ENCODE measurements around the gene FRMD1. TPM values are rescaled to one million over a fixed set of nuclear protein-coding genes. Genes with fewer than 3 reads are reported as not detected.

FRMD1 gene
- total and polyA plus RNA-seq, 2 donors = 0.03 to 0.21 TPM

DNA sequence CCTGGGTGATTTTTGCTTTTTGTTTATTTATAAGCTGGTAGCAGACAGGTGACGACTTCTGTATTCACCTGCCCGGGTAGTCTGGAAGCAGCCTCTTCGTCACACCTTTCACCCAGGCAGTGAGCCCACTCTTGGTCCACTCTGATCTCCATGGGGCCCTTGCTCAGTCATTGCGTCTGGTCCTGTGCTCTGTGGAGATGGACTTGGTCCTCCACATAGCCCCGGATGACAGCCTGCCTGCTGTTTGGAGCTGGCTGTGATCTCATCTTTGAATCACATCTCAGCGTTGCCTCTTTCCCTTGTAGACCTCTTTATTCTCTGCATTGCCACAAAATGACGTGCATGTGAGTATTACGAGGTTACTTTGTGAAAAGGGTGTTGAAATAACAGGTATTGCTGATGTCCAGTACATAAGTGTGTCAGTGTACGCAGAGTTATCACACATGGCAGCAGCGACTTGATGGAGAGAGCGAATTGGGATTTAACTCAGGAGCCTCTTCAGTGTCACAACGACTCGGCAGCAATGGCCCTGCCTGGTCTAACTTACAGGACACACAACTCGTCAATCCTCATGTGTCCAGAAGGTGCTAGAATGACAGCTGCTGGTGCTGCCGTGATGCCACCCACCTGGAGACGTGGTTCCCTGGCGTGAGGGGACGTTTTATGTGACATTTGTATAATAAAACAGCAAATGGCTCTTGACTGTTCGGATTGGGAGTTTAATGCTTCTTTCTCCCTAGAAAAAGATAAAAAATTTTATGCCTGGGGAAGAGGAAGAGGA lies 24.2 kb upstream of the FRMD1 start:
- Histone ChIP-seq H3K4me1 (ENCODE audit: insufficient read depth) (no peaks in the 10 kb centered on the region), H3K4me3 (ENCODE audit: low read depth, low read length) (no peak overlapping the region), H3K36me3 (ENCODE audit: insufficient read depth) (no peaks in the 10 kb centered on the region), H3K27ac (ENCODE audit: low read depth) (no peak overlapping the region)
- no peak for DNase-seq (ENCODE audit: extremely low spot score)
- 79% methylated on average over 19 of the region's 19 CpGs for WGBS

DNA sequence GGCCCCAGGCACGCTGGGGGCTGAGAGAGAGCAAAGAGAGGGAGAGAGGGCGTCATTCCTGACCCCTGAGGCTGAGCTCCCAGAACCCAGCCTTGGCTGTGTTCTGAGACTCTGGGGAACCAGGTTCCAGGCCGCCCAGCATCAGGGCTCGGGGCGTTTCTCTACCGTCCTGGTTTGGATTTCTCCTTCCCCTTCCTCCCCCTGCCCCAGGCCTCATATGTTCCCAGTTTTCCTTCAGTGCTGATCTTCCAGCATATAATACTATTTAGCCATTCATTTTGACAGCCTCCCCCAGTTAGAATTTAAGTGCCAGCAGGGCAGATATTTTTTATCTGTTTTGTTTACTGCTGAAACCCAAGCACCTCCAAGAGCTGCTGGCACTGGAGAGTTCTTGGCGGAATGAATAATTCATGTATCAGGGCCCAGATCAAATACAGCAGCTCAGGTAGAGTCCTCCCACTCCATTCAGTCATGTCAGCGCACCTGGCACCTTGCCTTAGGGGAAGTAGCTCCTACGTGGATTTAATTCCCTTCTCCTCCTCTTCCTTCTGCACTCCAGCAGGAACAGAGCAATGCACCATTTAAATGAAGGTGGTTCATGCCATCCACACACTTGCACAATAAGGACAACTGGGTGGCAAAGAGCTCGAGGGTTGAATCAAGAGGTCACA lies 23.4 kb upstream of the FRMD1 start:
- no peaks in the 10 kb centered on the region for H3K36me3 ChIP-seq (ENCODE audit: insufficient read depth)
- no peak for DNase-seq (ENCODE audit: extremely low spot score)
- H3K4me3 ChIP-seq (ENCODE audit: low read depth, low read length) = no peak overlapping the region
- WGBS = 84% methylated on average over 10 of the region's 10 CpGs
- H3K27ac ChIP-seq (ENCODE audit: low read depth) = no peak overlapping the region
- no peaks in the 10 kb centered on the region for H3K4me1 ChIP-seq (ENCODE audit: insufficient read depth)

DNA sequence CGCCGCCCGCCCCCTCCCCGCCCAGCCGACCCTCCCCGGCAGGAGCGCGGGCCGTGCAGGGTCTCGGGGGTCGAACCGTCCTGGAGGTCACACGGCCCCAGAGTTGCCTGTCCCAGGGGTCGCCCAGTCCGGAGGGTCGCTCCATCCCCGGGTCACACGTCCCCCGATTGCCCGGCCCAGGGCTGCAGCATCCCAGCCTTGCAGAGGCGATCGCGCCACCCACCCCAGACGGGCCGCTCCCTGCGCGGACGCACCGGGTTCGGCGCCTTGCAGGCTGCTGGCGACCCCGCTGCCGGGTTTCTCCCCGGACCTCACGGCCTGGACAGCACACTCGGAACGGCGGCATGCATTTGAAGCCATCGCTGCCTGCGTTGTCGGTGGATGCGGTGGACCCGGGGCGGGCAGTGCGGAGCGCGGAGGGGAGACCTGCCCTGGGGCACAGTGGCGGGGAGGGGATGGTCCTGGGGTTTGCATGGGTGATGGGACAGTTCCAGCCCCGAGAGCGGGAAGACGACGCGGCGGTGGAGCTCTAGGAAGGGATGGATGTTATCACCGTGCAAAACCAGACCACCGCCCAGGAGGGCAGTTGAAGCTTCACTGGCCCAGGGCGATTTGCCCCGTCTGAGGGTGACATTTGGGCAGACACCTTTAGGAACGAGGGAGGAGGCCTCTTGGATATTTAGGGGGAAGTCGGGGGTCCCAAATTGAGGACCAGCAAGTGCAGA lies 22.7 kb upstream of the FRMD1 start:
- Histone ChIP-seq H3K4me1 (ENCODE audit: insufficient read depth) (no peaks in the 10 kb centered on the region), H3K36me3 (ENCODE audit: insufficient read depth) (no peaks in the 10 kb centered on the region), H3K27ac (ENCODE audit: low read depth) (no peak overlapping the region), H3K4me3 (ENCODE audit: low read depth, low read length) (no peak overlapping the region)
- DNase-seq (ENCODE audit: extremely low spot score) = no peak
- WGBS = 23% methylated on average over 61 of the region's 61 CpGs

DNA sequence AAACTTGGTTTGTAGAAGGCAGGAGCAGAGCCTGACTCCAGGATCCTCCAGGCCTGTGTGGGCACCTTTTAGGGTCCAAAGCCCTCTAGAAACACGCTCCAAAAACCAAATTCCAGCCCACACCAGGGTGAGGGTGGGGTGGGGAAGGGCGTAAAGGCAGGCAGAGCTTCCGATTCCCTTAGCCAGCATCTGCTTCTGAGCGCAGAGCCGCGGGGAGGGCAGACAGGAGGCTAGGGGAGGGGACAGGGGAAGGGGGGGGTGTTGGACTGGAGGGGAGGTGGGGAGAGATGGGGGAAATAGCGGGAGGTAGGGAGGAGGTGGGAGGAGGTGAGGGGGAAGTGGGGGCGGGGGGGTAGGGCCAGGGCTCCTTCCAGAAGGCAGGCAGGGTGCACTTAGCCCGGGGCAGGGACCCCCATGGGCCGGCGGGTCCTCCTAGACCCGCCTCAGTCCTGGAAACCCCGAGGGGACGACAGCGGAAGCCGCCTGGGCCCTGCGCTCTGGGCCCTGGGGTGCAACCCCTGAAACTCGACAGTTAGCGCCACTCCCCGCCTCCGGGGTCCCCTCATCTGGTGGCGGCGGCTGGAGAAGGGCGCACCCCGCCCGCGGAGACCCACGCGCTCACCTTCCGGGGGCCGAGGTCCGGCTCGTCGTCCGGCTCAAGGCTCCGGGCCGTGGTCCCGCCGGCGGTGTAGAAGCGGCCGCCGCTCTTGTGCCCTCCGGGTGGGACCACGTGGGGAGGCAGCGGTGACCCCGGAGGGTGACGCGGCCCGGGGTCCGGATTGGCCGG lies 22.0 kb upstream of the FRMD1 start:
- 14% methylated on average over 52 of the region's 52 CpGs for WGBS
- H3K4me3 ChIP-seq (ENCODE audit: low read depth, low read length) = no peak overlapping the region

GRCh38 chr6:168100011-168100802 lies 21.2 kb upstream of the FRMD1 start:
- Histone ChIP-seq H3K36me3 (ENCODE audit: insufficient read depth) (no peaks in the 10 kb centered on the region), H3K27ac (ENCODE audit: low read depth) (no peak overlapping the region), H3K4me3 (ENCODE audit: low read depth, low read length) (no peak overlapping the region), H3K4me1 (ENCODE audit: insufficient read depth) (no peaks in the 10 kb centered on the region)
- DNase-seq (ENCODE audit: extremely low spot score) = no peak
- 89% methylated on average over 26 of the region's 26 CpGs for WGBS

More for the DNA sequence above, 22.0 kb upstream of the FRMD1 start:
- no peaks in the 10 kb centered on the region for H3K4me1 ChIP-seq (ENCODE audit: insufficient read depth)
- no peaks in the 10 kb centered on the region for H3K36me3 ChIP-seq (ENCODE audit: insufficient read depth)
- no peak overlapping the region for H3K27ac ChIP-seq (ENCODE audit: low read depth)
- DNase-seq (ENCODE audit: extremely low spot score) = no peak

- no peaks in the 10 kb centered on the region for H3K36me3 ChIP-seq (ENCODE audit: insufficient read depth)
- WGBS = 79% methylated on average over 23 of the region's 23 CpGs
- no peak for DNase-seq (ENCODE audit: extremely low spot score)
- no peak overlapping the region for H3K27ac ChIP-seq (ENCODE audit: low read depth)
- H3K4me1 ChIP-seq (ENCODE audit: insufficient read depth) = no peaks in the 10 kb centered on the region
- H3K4me3 ChIP-seq (ENCODE audit: low read depth, low read length) = no peak overlapping the region
Measured at GRCh38 chr6:168099201-168100010, 20.4 kb upstream of the FRMD1 start.

GRCh38 chr6:168098431-168098861 lies 19.4 kb upstream of the FRMD1 start:
- Histone ChIP-seq H3K36me3 (ENCODE audit: insufficient read depth) (no peaks in the 10 kb centered on the region), H3K27ac (ENCODE audit: low read depth) (no peak overlapping the region), H3K4me1 (ENCODE audit: insufficient read depth) (no peaks in the 10 kb centered on the region), H3K4me3 (ENCODE audit: low read depth, low read length) (no peak overlapping the region)
- 94% methylated on average over 13 of the region's 13 CpGs for WGBS
- DNase-seq (ENCODE audit: extremely low spot score) = no peak

- Histone ChIP-seq H3K4me3 (ENCODE audit: low read depth, low read length) (no peak overlapping the region), H3K36me3 (ENCODE audit: insufficient read depth) (no peaks in the 10 kb centered on the region), H3K27ac (ENCODE audit: low read depth) (no peak overlapping the region), H3K4me1 (ENCODE audit: insufficient read depth) (no peaks in the 10 kb centered on the region)
- DNase-seq (ENCODE audit: extremely low spot score) = no peak
- WGBS = 94% methylated on average over 22 of the region's 22 CpGs
Measured at GRCh38 chr6:168097621-168098430, 18.8 kb upstream of the FRMD1 start.

- WGBS = 91% methylated on average over 10 of the region's 10 CpGs
Measured at GRCh38 chr6:168097221-168097620, 18.2 kb upstream of the FRMD1 start.

DNA sequence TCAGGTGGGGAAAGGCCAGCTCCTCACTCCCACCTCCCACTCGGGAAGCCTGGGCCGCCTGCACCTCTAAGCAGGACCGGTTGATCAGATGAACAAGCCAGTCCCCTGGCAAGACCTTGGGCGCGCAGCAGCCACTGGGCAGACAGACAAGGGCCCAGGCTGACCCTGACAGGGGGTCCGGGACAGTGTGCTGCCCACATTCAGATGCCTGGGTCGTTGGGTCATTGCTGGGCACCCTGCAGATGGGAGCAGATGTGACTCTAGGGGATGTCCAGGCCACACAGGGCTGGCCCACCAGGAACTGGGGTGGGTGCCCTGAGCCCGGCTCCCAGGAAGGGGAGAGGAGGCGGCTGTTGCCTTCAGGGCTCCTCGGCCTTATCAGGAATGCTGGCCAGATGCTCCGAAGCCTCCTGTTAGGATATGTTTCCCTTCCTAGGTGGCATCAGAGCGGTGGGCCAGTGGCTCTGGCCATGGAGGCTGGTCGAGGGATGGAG lies 17.3 kb upstream of the FRMD1 start:
- Histone ChIP-seq H3K27ac (ENCODE audit: low read depth) (no peak overlapping the region), H3K36me3 (ENCODE audit: insufficient read depth) (no peaks in the 10 kb centered on the region), H3K4me1 (ENCODE audit: insufficient read depth) (no peaks in the 10 kb centered on the region), H3K4me3 (ENCODE audit: low read depth, low read length) (no peak overlapping the region)
- DNase-seq (ENCODE audit: extremely low spot score) = no peak
- 88% methylated on average over 13 of the region's 13 CpGs for WGBS

More at GRCh38 chr6:168097221-168097620, 18.2 kb upstream of the FRMD1 start:
- Histone ChIP-seq H3K27ac (ENCODE audit: low read depth) (no peak overlapping the region), H3K36me3 (ENCODE audit: insufficient read depth) (no peaks in the 10 kb centered on the region), H3K4me3 (ENCODE audit: low read depth, low read length) (no peak overlapping the region), H3K4me1 (ENCODE audit: insufficient read depth) (no peaks in the 10 kb centered on the region)
- DNase-seq (ENCODE audit: extremely low spot score) = no peak

DNA sequence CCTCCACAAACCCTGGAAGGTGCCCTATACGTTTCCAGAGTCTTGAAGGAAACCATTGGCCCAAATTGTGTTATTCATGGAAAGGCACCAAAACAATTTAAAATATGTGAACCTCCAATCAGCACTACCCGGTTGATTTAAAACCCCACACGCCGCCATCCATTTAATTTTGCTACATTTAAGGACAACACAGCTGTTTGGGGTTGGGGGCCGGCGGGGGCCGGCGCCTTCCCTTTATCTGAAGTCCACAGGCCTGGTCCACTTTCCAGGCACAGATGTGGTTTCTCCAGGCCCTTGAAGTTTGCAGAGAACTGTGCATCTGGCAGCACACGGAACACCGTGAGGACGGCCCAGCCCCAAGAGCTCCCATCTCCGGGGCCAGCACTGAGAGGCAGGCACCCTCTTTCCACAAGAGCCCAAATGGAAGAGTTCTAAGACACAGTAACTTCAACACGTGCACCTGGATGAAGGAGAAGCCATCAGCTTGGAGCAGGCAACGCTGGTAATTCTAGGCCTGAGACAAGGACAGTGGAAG lies 16.8 kb upstream of the FRMD1 start:
- WGBS = 90% methylated on average over 14 of the region's 14 CpGs
- Histone ChIP-seq H3K4me3 (ENCODE audit: low read depth, low read length) (no peak overlapping the region), H3K27ac (ENCODE audit: low read depth) (no peak overlapping the region), H3K4me1 (ENCODE audit: insufficient read depth) (no peaks in the 10 kb centered on the region), H3K36me3 (ENCODE audit: insufficient read depth) (no peaks in the 10 kb centered on the region)
- no peak for DNase-seq (ENCODE audit: extremely low spot score)
